Osteocyte (in vitro differentiated cells): Measurements from ENCODE around the gene SPTBN2. TPM values are rescaled to one million over a fixed set of nuclear protein-coding genes. Genes with fewer than 3 reads are reported as not detected.

ENCODE experiments used
- DNase-seq: peaks from one replicate; pipeline ENCODE4 v3.0.0; 2021; ENCODE audit warnings: mixed read lengths; ENCODE audit not compliant: unreplicated experiment; ENCODE audit errors: extremely low spot score
- H3K27ac Mint-ChIP-seq: one replicate; pipeline ENCODE4 v1.8.0; 2021; ENCODE audit warnings: mild to moderate bottlenecking, mixed read lengths; ENCODE audit not compliant: unreplicated experiment
- H3K27me3 Mint-ChIP-seq: one replicate; pipeline ENCODE4 v1.8.0; 2021; ENCODE audit warnings: mixed read lengths; ENCODE audit not compliant: unreplicated experiment
- H3K36me3 Mint-ChIP-seq: one replicate; pipeline ENCODE4 v1.8.0; 2021; ENCODE audit warnings: mixed read lengths; ENCODE audit not compliant: unreplicated experiment
- H3K4me1 Mint-ChIP-seq: one replicate; pipeline ENCODE4 v1.8.0; 2021; ENCODE audit warnings: mixed read lengths; ENCODE audit not compliant: unreplicated experiment
- H3K4me3 Mint-ChIP-seq: one replicate; pipeline ENCODE4 v1.8.0; 2021; ENCODE audit warnings: mild to moderate bottlenecking, moderate library complexity, mixed read lengths; ENCODE audit not compliant: unreplicated experiment
- H3K9me3 Mint-ChIP-seq: one replicate; pipeline ENCODE4 v1.8.0; 2021; ENCODE audit warnings: mixed read lengths; ENCODE audit not compliant: unreplicated experiment
- total RNA-seq: library from RNA; stranded (reverse); gene quantifications from 2 replicates; pipeline ENCODE4 v1.2.1, GENCODE V29; 2021
- TF ChIP-seq, protein P1 (sequence below): fragments of 200-600 bp; sonication (generic); IDR thresholded peaks from 2 replicates; pipeline ENCODE4 v1.5.0; 2021; ENCODE audit warnings: antibody characterized with exemption, mild to moderate bottlenecking, moderate library complexity

Gene SPTBN2
- total RNA-seq, 1 donor from 2014 or later = 12.6 TPM

DNA sequence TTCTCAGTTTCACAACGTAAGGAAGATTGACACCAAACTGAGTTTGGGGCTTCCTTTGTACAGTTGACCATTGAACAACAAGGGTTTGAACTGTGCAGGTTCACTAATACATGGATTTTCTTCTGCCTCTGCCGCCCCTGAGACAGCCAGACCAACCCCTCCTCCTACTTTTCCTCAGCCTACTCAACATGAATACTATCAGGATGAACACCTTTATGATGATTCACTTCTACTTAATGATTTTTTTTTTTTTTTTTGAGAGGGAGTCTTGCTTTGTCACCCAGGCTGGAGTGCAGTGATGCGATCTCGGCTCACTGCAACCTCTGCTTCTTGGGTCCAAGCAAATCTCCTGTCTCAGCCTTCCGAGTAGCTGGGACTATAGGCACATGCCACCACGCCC lies 75.9 kb downstream of the SPTBN2 start:
- H3K36me3 Mint-ChIP-seq = peaks cover 20% of the 10 kb centered on the region
- no peak overlapping the region for H3K27ac Mint-ChIP-seq

DNA sequence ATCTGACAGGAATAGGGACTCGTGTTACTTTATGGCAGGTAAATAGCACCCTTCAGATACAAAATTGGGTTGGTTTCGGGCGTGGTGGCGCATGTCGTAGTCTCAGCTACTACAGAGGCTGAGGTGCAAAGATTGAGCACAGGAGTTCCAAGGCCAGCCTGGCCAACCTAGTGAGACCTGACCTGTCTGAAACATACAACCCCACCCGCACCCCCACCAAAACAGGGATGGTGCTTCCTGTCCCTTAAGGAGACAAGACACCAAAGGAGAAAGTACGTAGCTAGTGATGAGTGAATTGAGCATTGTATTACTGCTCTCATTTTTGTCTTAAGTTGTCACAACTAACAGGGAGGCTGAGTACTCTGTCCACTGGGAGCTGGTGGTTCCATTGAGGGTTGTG lies 76.4 kb downstream of the SPTBN2 start:
- Mint-ChIP-seq H3K4me3 (no peak overlapping the region), H3K36me3 (peaks cover 21% of the 10 kb centered on the region), H3K27me3 (no peaks in the 10 kb centered on the region), H3K9me3 (no peaks in the 10 kb centered on the region), H3K4me1 (peaks cover under 1% of the 10 kb centered on the region), H3K27ac (no peak overlapping the region)
- DNase-seq = no peak
- TF ChIP-seq, protein P1, sequence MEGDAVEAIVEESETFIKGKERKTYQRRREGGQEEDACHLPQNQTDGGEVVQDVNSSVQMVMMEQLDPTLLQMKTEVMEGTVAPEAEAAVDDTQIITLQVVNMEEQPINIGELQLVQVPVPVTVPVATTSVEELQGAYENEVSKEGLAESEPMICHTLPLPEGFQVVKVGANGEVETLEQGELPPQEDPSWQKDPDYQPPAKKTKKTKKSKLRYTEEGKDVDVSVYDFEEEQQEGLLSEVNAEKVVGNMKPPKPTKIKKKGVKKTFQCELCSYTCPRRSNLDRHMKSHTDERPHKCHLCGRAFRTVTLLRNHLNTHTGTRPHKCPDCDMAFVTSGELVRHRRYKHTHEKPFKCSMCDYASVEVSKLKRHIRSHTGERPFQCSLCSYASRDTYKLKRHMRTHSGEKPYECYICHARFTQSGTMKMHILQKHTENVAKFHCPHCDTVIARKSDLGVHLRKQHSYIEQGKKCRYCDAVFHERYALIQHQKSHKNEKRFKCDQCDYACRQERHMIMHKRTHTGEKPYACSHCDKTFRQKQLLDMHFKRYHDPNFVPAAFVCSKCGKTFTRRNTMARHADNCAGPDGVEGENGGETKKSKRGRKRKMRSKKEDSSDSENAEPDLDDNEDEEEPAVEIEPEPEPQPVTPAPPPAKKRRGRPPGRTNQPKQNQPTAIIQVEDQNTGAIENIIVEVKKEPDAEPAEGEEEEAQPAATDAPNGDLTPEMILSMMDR = no peak

More for the DNA sequence above, 75.9 kb downstream of the SPTBN2 start:
- DNase-seq = no peak
- Mint-ChIP-seq H3K9me3 (no peaks in the 10 kb centered on the region), H3K27me3 (no peaks in the 10 kb centered on the region), H3K4me3 (no peak overlapping the region), H3K4me1 (no peaks in the 10 kb centered on the region)
- TF ChIP-seq, protein P1 = no peak

DNA sequence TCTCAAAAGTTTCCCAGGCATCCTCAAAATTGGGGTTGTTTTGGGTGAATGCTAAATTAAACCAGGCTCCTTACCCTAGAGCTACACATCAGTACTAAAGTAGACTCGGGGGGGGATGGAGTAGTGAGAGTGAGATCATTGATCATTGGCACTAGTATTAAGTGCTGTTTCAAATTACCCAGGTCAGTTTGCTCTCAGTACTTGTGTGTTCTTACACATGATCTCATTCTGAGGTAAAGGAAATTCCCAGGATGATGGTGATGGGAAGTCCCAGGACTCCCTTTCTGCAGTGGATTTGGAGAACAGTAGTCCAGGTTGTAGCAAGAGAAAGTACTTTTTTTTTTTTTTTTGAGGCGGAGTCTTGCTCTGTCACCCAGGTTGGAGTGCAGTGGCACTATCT lies 78.0 kb downstream of the SPTBN2 start:
- H3K4me3 Mint-ChIP-seq = no peak overlapping the region
- peaks cover 3% of the 10 kb centered on the region for H3K4me1 Mint-ChIP-seq
- no peaks in the 10 kb centered on the region for H3K9me3 Mint-ChIP-seq
- peaks cover 36% of the 10 kb centered on the region for H3K36me3 Mint-ChIP-seq
- TF ChIP-seq, protein P1 = no peak
- no peak overlapping the region for H3K27ac Mint-ChIP-seq
- no peaks in the 10 kb centered on the region for H3K27me3 Mint-ChIP-seq
- DNase-seq = no peak

DNA sequence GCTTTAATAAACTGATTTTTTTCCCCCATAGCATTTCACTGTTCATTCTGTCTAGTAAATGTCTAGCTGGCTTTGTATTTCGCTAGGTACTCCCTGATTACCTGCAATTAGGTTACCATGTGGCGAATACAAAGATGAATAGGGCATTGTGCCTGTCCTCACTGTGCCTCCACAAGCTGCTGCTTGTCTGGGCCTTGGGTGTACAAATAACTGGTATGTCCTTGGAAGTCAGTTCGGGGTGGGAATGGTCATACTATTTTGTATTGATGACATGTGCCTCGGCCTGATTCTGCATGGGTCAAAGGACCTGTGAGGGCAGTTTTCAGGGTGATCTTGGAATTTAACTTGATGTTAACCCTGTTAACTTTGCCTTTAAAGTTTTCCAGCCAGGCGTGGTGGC lies 79.1 kb downstream of the SPTBN2 start:
- peaks cover 12% of the 10 kb centered on the region for H3K4me1 Mint-ChIP-seq
- peaks cover 43% of the 10 kb centered on the region for H3K36me3 Mint-ChIP-seq
- no peaks in the 10 kb centered on the region for H3K27me3 Mint-ChIP-seq
- H3K27ac Mint-ChIP-seq = no peak overlapping the region
- DNase-seq = no peak
- no peak overlapping the region for H3K4me3 Mint-ChIP-seq
- H3K9me3 Mint-ChIP-seq = no peaks in the 10 kb centered on the region
- TF ChIP-seq, protein P1 = no peak

DNA sequence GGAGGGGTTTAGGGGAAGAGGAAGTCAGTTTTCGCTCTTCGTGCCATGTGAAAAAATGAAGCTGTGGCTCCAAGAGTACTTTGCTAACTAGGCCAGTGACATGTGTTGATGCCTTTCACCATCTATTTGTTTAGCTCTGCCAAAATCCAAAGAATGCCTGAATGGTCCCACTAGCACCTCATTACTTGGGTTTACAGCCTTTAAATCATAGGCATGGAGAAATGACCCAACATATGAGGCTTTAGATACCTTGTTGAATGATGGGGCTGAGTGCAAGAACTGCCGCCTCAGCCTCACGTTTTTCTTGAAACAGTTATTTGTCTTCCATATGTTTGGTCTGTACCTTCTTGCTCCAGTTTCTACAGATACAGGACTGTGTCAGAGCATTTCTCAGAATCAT lies 82.2 kb downstream of the SPTBN2 start:
- Mint-ChIP-seq H3K27me3 (no peaks in the 10 kb centered on the region), H3K9me3 (no peaks in the 10 kb centered on the region), H3K36me3 (peaks cover 61% of the 10 kb centered on the region), H3K4me3 (no peak overlapping the region), H3K4me1 (peaks cover 40% of the 10 kb centered on the region), H3K27ac (no peak overlapping the region)
- DNase-seq = no peak
- TF ChIP-seq, protein P1 = no peak
